Measurements from ENCODE around the gene TOX2.

The TOX2 gene

DNA sequence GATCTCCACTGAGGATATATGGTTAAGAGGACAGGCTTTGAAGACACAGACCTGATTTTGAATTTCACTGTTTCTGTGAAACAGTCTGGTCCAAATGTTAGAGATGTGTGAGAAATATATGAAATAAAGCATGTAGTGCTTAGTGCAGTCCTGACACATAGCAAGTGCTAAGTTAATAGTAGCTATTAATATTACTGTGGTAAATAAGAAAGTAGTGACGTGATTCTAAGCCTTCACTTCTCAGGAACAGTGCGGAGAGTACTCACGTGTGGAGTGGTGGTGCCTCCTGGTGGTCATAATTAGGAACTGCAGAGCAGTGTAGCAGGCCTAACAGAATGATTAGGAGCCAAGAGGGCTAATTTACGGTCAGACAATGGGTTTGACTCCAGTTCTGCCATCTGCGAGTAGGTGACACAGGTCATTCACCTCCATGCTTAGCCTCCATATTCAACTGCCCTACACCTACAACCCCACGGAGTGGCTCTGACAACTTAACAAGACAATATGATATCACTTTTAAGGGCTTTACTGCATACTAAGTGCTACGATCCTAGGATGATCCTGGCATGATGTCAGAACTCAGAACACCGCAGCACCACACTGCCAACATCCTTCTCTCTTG lies 166.1 kb downstream of the TOX2 start:
- Mint-ChIP-seq H3K4me1 (peaks cover 11% of the 10 kb centered on the region), H3K36me3 (ENCODE audit: low read depth) (no peaks in the 10 kb centered on the region), H3K9me3 (no peaks in the 10 kb centered on the region), H3K4me3 (no peak overlapping the region), H3K27me3 (ENCODE audit: low read depth) (peaks cover 5% of the 10 kb centered on the region), H3K27ac (no peak overlapping the region)
- TF ChIP-seq, protein P1, sequence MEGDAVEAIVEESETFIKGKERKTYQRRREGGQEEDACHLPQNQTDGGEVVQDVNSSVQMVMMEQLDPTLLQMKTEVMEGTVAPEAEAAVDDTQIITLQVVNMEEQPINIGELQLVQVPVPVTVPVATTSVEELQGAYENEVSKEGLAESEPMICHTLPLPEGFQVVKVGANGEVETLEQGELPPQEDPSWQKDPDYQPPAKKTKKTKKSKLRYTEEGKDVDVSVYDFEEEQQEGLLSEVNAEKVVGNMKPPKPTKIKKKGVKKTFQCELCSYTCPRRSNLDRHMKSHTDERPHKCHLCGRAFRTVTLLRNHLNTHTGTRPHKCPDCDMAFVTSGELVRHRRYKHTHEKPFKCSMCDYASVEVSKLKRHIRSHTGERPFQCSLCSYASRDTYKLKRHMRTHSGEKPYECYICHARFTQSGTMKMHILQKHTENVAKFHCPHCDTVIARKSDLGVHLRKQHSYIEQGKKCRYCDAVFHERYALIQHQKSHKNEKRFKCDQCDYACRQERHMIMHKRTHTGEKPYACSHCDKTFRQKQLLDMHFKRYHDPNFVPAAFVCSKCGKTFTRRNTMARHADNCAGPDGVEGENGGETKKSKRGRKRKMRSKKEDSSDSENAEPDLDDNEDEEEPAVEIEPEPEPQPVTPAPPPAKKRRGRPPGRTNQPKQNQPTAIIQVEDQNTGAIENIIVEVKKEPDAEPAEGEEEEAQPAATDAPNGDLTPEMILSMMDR (IDR thresholded peaks at IDR 0.05; ENCODE audit: unreplicated experiment in 3 of 3), result peak; percentile 99

DNA sequence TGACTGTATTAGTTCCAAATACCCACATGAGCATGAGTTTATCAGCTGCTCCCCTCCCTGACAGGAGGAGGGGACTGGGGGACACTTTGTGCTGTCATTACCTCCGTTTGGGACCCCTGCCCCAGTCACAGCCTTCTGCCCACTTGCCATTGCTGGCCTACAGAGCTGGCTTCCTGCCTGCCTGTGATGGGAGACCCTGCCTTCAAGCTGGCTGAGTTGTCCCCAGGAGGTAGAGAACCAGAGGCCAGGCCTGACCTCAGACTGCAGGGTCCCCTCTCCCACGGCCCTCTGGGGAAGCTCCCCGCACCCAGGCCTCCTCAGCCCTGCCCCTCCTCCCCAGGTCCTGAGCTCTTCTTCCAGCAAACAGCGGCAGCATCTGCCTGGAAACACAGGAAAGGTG lies 166.8 kb downstream of the TOX2 start:
- Mint-ChIP-seq H3K27me3 (ENCODE audit: low read depth) (peaks cover 8% of the 10 kb centered on the region), H3K36me3 (ENCODE audit: low read depth) (no peaks in the 10 kb centered on the region), H3K27ac (no peak overlapping the region), H3K4me1 (peaks cover 11% of the 10 kb centered on the region), H3K9me3 (no peaks in the 10 kb centered on the region), H3K4me3 (no peak overlapping the region)
- TF ChIP-seq, protein P1 (IDR thresholded peaks at IDR 0.05; ENCODE audit: unreplicated experiment in 3 of 3), result no peak

GRCh38 chr20:44081888-44082287 lies 167.2 kb downstream of the TOX2 start:
- Mint-ChIP-seq H3K27ac (no peak overlapping the region), H3K36me3 (ENCODE audit: low read depth) (no peaks in the 10 kb centered on the region), H3K4me1 (peaks cover 11% of the 10 kb centered on the region), H3K9me3 (no peaks in the 10 kb centered on the region), H3K27me3 (ENCODE audit: low read depth) (peaks cover 10% of the 10 kb centered on the region), H3K4me3 (no peak overlapping the region)
- TF ChIP-seq, protein P1 (IDR thresholded peaks at IDR 0.05; ENCODE audit: unreplicated experiment in 3 of 3), result no peak

GRCh38 chr20:44083220-44083933 lies 168.7 kb downstream of the TOX2 start:
- no peaks in the 10 kb centered on the region for H3K9me3 Mint-ChIP-seq
- TF ChIP-seq, protein P1 (IDR thresholded peaks at IDR 0.05; ENCODE audit: unreplicated experiment in 3 of 3), result no peak
- H3K4me1 Mint-ChIP-seq, result peaks cover 11% of the 10 kb centered on the region
- H3K27ac Mint-ChIP-seq, result peak overlapping the region in 2 of 3 experiments; percentile 7 to 11
- no peak overlapping the region for H3K4me3 Mint-ChIP-seq
- no peaks in the 10 kb centered on the region for H3K36me3 Mint-ChIP-seq (ENCODE audit: low read depth)
- H3K27me3 Mint-ChIP-seq (ENCODE audit: low read depth), result peaks cover 9% of the 10 kb centered on the region

- TF ChIP-seq, protein P1 (IDR thresholded peaks at IDR 0.05; ENCODE audit: unreplicated experiment in 3 of 3), result no peak
- Mint-ChIP-seq H3K27ac (no peak overlapping the region), H3K36me3 (ENCODE audit: low read depth) (no peaks in the 10 kb centered on the region), H3K4me3 (no peak overlapping the region), H3K9me3 (no peaks in the 10 kb centered on the region), H3K4me1 (peaks cover 11% of the 10 kb centered on the region), H3K27me3 (ENCODE audit: low read depth) (peaks cover 8% of the 10 kb centered on the region)
Measured at GRCh38 chr20:44084439-44084838, 169.8 kb downstream of the TOX2 start.

DNA sequence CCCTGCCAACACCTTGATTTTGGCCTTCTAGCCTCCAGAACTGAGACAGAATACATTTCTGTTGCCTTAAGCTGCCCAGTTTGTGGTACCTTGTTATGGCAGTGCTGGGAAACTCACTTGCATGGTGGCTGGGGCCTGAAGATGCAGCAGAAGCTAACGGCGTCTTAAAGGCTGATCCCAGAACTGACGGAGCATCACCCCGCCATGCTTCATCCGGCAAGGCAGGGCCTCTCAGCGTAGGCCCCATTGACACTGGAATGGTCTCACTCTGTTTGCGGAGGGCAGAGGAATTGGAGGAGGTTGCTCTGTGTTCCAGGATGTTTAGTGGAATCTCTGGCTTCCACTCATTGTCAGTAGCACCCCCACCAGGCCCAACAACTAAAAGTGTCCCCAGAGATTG lies 170.2 kb downstream of the TOX2 start:
- H3K9me3 Mint-ChIP-seq, result no peaks in the 10 kb centered on the region
- H3K4me1 Mint-ChIP-seq, result peaks cover 11% of the 10 kb centered on the region
- H3K27me3 Mint-ChIP-seq (ENCODE audit: low read depth), result peaks cover 8% of the 10 kb centered on the region
- TF ChIP-seq, protein P1 (IDR thresholded peaks at IDR 0.05; ENCODE audit: unreplicated experiment in 3 of 3), result no peak
- H3K4me3 Mint-ChIP-seq, result no peak overlapping the region
- no peak overlapping the region for H3K27ac Mint-ChIP-seq
- H3K36me3 Mint-ChIP-seq (ENCODE audit: low read depth), result no peaks in the 10 kb centered on the region
